AG08396 (cell line): ENCODE data around the gene HES4.

Experiments used
- DNase-seq: peaks from one replicate; pipeline ENCODE4 v3.0.0; 2012; ENCODE audit warnings: low spot score, mixed read lengths

HES4 gene, protein sequence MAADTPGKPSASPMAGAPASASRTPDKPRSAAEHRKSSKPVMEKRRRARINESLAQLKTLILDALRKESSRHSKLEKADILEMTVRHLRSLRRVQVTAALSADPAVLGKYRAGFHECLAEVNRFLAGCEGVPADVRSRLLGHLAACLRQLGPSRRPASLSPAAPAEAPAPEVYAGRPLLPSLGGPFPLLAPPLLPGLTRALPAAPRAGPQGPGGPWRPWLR

DNA sequence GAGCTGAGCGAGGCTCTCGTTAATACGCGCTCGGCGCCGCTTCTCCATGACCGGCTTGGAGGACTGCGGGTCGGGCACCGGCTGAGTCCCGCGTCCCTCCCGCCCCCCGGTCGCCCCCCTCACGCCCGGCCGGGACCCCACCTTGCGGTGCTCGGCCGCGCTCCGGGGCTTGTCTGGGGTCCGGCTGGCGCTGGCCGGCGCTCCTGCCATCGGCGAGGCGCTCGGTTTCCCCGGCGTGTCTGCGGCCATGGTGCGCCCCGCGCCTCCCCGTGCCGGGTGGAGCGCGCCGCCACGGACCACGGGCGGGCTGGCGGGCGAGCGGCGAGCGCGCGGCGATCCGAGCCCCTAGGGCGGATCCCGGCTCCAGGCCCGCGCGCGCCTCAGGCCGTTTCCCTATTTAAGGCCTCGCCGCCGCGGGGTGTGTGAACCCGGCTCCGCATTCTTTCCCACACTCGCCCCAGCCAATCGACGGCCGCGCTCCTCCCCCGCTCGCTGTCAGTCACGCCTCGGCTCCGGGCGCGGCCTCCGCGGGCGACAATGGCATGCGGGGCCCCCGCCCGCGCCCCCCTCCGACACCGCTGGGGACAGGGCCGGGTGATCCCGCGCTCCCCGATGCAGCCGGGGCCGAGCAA lies at the start of gene HES4:
Gene HES4 (minus strand): TSS at position 373 of the 632 bp plus-strand sequence. CDS start 124 bp downstream, at position 249.
- DNase-seq, result peak; percentile 96

DNA sequence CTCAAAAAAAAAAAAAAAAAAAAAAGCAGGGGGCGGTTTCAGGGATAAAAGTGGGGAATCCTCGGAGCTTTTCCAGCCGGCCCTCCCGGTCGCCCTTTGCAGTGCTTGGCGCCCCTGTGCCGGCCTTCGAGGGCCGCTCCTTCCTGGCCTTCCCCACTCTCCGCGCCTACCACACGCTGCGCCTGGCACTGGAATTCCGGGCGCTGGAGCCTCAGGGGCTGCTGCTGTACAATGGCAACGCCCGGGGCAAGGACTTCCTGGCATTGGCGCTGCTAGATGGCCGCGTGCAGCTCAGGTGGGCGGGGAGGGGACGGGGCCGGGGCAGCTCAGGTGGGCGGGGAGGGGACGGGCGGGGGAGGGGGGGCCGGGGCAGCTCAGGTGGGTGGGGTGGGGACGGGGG lies 48.9 kb upstream of the HES4 start:
- no peak for DNase-seq

DNA sequence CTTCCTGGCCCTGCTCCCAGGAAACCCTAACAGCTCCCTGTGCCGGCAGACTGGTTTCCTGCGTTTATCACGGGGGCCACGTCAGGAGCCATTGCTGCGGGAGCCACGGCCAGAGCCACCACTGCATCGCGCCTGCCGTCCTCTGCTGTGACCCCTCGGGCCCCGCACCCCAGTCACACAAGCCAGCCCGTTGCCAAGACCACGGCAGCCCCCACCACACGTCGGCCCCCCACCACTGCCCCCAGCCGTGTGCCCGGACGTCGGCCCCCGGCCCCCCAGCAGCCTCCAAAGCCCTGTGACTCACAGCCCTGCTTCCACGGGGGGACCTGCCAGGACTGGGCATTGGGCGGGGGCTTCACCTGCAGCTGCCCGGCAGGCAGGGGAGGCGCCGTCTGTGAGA lies 48.1 kb upstream of the HES4 start:
- DNase-seq, result no peak

- DNase-seq, result no peak
These were observed 47.5 kb upstream of the HES4 start for GRCh38 chr1:1047407-1047806.

GRCh38 chr1:1046767-1047166 lies 46.9 kb upstream of the HES4 start:
- DNase-seq, result no peak

DNA sequence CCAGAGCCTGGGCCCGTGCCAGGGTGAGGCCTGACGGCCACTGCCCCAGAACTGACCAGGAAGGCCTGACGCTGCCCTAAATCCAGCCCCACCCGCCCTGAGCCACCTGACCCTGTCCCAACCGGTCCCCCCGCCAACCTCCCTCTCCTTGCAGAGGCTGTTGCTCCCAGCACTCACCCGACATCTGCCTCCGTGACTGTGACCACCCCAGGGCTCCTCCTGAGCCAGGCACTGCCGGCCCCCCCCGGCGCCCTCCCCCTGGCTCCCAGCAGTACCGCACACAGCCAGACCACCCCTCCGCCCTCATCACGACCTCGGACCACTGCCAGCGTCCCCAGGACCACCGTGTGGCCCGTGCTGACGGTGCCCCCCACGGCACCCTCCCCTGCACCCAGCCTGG lies 46.3 kb upstream of the HES4 start:
- no peak for DNase-seq

GRCh38 chr1:1045129-1045528 lies 45.2 kb upstream of the HES4 start:
- no peak for DNase-seq

DNA sequence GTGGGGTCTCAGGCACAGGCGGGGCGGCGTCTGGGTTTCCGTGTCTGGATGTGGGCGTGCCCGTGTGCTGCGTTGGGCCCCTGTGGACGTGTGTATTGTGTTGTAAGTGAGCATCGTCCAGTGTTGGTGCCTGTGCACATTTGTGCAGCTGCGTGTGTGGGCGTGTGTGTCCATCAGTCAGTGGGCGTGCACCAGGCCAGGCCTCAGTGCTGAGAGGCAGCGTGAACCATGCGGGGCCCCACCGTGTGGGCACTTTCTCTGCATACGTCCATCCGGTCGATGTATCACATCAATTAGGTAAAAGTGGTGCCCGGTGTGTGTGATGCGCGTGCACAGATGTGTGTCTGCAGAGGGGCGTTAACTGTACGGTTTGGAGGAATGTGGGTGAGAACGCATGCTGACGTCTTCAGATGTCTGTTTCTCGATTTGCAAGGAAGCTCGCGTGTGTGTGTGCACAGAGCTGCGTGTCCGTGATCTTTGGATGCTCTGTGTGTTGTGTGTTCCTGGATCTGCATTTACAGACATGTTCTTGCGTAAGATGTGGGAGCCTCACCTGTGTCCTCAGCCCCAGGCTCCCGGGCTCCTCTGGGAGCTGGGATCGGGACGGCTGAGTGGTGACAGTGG lies 44.7 kb upstream of the HES4 start:
- no peak for DNase-seq

- DNase-seq, result no peak
These were observed 44.0 kb upstream of the HES4 start for GRCh38 chr1:1043921-1044320.

- DNase-seq, result no peak
These were observed 43.5 kb upstream of the HES4 start for GRCh38 chr1:1043411-1043810.

DNA sequence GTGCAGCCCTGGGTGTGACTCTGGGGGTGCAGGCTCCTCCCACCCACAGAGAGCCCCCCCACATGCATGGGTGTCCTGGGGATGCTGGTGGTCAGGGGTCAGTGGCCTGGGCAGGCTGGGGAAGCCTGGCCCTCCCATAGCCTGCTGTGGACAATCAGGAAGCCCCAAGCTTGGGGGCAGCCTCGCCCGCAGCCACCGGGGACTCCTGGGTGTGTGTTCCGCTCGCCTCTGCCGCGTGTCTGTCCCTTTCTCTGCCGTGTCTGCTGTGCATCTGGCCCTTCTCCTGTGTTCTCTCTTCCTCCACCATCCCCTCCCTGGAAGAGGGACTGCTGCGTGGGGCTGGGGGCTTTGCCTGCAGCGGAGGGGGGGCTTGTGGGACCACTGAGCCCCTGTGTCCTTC lies 42.9 kb upstream of the HES4 start:
- DNase-seq, result no peak

DNA sequence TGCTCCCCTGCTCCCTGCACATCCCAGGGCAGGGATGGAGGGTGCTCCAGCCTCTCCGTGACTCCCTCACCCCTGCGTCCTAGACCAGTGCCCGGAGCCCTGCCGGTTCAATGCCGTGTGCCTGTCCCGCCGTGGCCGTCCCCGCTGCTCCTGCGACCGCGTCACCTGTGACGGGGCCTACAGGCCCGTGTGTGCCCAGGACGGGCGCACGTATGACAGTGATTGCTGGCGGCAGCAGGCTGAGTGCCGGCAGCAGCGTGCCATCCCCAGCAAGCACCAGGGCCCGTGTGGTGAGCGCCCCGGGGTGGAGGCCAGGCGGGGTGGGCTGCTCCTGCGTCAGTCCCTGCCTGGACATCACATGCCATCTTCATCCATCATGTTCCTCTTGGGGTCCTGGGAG lies 42.0 kb upstream of the HES4 start:
- DNase-seq, result no peak

DNA sequence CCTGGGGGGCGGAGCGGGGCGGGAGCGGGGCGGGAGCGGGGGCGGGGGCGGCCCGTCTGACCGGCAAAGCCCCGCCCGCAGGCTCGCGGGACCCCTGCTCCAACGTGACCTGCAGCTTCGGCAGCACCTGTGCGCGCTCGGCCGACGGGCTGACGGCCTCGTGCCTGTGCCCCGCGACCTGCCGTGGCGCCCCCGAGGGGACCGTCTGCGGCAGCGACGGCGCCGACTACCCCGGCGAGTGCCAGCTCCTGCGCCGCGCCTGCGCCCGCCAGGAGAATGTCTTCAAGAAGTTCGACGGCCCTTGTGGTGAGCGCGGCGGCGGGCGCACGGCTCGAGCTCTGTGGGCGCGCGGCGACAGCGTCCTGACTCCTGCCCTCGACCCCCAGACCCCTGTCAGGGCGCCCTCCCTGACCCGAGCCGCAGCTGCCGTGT lies 41.2 kb upstream of the HES4 start:
- no peak for DNase-seq

DNA sequence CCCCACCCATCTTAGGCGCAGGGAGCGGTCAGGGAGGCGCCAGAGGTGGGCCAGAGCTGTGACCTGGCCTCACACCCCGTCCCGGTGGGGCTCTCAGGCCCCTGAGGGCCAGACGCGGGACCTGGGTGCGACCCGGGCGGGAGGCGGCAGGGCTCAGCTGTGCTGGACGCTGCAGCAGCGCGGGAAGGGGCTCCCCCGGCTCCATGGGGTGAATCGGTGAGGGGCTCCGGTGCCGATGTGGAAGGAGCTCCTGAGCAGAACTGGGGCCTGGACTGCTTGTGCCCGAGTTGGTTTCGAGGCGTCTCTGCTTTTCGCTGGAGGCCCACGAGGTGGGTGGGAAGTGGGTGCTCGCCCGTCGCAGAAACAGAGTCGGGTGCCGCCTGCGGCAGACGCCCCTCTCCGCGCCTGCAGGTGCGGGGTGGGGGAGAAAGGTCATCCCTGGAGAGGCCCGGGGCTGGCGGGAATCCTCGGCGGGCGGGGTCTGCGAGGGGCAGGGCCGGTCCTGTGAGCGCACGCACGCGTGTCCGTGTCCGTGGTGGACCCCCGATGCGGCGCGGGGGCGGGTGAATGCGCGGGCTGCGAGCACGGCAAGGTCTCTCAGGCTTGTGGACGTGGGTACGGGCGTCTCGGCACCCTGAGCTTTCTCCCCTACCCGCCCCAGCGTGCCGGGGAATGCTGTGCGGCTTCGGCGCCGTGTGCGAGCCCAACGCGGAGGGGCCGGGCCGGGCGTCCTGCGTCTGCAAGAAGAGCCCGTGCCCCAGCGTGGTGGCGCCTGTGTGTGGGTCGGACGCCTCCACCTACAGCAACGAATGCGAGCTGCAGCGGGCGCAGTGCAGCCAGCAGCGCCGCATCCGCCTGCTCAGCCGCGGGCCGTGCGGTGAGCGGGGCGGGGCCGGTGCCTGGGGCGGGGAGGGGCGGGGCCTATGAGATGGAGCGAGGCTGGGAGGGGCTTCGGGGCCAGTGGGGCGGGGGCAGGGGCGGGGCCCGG lies 40.4 kb upstream of the HES4 start:
- DNase-seq, result peak; percentile 98

- DNase-seq, result no peak
These were observed 39.4 kb upstream of the HES4 start for GRCh38 chr1:1039145-1039910.

- DNase-seq, result no peak
These were observed 38.8 kb upstream of the HES4 start for GRCh38 chr1:1038694-1039093.

GRCh38 chr1:1037366-1038327 lies 37.8 kb upstream of the HES4 start:
- DNase-seq, result no peak

DNA sequence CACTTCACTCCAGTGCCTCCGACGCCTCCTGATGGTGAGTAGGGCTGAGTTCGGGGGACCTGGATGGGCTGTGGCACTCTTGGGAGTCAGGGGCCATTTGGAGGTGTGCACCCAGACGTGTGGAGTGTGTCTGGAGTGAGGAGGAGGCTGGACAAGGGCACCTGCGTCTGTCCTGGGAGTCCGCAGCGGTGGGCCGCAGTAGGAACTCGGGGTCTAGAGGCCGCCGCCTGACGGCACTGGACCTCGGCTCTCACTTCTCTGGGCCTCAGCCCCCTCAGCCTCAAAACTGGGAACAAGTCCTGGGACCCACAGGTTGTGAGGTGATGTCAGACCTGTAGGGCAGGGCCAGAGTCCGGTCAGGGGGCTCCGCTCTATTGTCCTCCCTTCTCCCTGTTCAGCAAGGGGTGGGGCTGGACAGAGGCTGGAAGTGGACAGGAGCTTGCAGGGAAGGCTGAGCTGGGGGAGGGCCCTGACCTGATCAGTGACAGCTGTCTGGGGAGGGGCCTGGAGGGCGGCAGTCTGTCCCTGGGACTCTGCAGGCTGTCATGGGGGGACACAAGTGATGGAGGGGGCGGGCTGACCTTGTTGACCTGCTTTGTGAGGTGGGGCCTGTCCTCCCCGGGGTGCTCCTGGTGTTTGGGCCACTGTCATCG lies 35.5 kb upstream of the HES4 start:
- DNase-seq, result no peak

DNA sequence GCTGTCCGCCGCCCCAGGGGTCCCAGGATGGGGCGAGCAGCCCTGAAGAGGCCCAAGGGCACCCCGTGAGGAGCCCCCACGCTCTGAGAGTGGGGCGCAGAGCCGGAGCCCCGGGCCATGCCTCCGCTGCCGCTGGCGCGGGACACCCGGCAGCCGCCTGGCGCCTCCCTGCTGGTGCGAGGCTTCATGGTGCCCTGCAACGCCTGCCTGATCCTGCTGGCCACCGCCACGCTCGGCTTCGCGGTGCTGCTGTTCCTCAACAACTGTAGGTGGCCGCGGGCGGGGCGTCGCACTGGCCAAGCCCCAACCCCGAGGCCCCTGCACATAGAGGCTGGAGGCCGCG lies 34.5 kb upstream of the HES4 start:
- no peak for DNase-seq
